Spleen (tissue), 11 donors: ENCODE data around the gene SYNGR4. TPM values are rescaled to one million over a fixed set of nuclear protein-coding genes. Genes with fewer than 3 reads are reported as not detected.

ENCODE experiments used
- DNase-seq: peaks from one replicate; pipeline ENCODE4 v3.0.0-alpha.2; 2020
- H3K27ac ChIP-seq, 8 donors: fragments of 200-600 bp; sonication (generic) in 7 of 8; 1 replicate in 4 of 8; 2 replicates in 4 of 8; pipeline versions ENCODE4 v1.5.0 to v1.8.0; 2016 to 2021; ENCODE audit warnings: inconsistent platforms in 4 of 8, mild to moderate bottlenecking in 4 of 8, moderate library complexity in 1 of 8
- H3K27me3 ChIP-seq, 7 donors: fragments of 200-600 bp; sonication (generic) in 6 of 7; replicated peaks in 1 of 7; 1 replicate in 4 of 7; 2 replicates in 3 of 7; pipeline versions ENCODE4 v1.5.0 to v1.8.0; 2016 to 2021; ENCODE audit warnings: inconsistent platforms in 3 of 7, mild to moderate bottlenecking in 1 of 7
- H3K36me3 ChIP-seq, 6 donors: fragments of 200-600 bp; sonication (generic) in 5 of 6; 1 replicate in 4 of 6; 2 replicates in 2 of 6; pipeline versions ENCODE4 v1.5.0 to v1.8.0; 2016 to 2021; ENCODE audit warnings: inconsistent platforms in 2 of 6
- H3K4me1 ChIP-seq, 6 donors: fragments of 200-600 bp; sonication (generic) in 5 of 6; 1 replicate in 3 of 6; 2 replicates in 3 of 6; pipeline versions ENCODE4 v1.5.0 to v1.8.0; 2016 to 2021; ENCODE audit warnings: inconsistent platforms in 3 of 6
- H3K4me3 ChIP-seq, 8 donors: fragments of 200-600 bp; sonication (generic) in 7 of 8; 1 replicate in 4 of 8; 2 replicates in 4 of 8; pipeline versions ENCODE4 v1.5.0 to v1.8.0; 2016 to 2021; ENCODE audit warnings: inconsistent platforms in 4 of 8, mild to moderate bottlenecking in 4 of 8, moderate library complexity in 2 of 8
- H3K9me3 ChIP-seq, 8 donors: fragments of 200-600 bp; sonication (generic) in 7 of 8; 1 replicate in 4 of 8; 2 replicates in 4 of 8; pipeline versions ENCODE4 v1.5.0 to v1.8.0; 2016 to 2021; ENCODE audit warnings: inconsistent platforms in 4 of 8
- POLR2A ChIP-seq, 3 donors: fragments of 450-650 bp; IDR thresholded peaks; one replicate each; pipeline ENCODE4 v1.5.1; 2017; ENCODE audit warnings: antibody characterized with exemption in 3 of 3, mild to moderate bottlenecking in 1 of 3
- POLR2AphosphoS5 ChIP-seq, 3 donors: sonication (generic); formaldehyde crosslinking; IDR thresholded peaks; one replicate each; pipeline ENCODE4 v1.5.1; 2017; ENCODE audit warnings: antibody characterized with exemption in 3 of 3
- WGBS, 5 donors: extraction: QIAGEN DNeasy Blood & Tissue Kit in 3 of 5; methylation state at CpG; one replicate each; pipeline versions ENCODE4 v1.1.5 to v1.1.7; 2013 to 2018; 5-methylcytosine and 5-hydroxymethylcytosine counted together
- intact Hi-C: fragments of 100-400 bp; cut with DNase I; formaldehyde crosslinking; loops from one replicate; pipeline ENCODE4 v1.15.0; 2023; ENCODE audit warnings: low total_unique reads
- polyA plus RNA-seq, 3 donors: library from polyadenylated mRNA; stranded (reverse); fragments of 200-250 nt; gene quantifications; one replicate each; pipeline ENCODE4 v1.2.1, GENCODE V29; 2013
- total RNA-seq, 7 donors: library from RNA; depleted of rRNA in 3 of 7; stranded (reverse); fragments of >200 nt in 3 of 7; fragmentation: NEBNext Ultra II Directional in 4 of 7; extraction: Animal tissue kit (Norgen Biotek cat#: 25700) in 4 of 7; gene quantifications; one replicate each; pipeline versions ENCODE4 v1.1.0 to v1.2.1, GENCODE V29; 2016 to 2021
- TF ChIP-seq, protein P1 (sequence below), 11 experiments: fragments of 200-600 bp in 7 of 11; fragments of 450-650 bp in 4 of 11; sonication (generic) in 4 of 11; IDR thresholded peaks in 8 of 11; conservative IDR thresholded peaks in 3 of 11; 1 replicate in 7 of 11; 2 replicates in 4 of 11; pipeline versions ENCODE4 v1.4.0 to v1.8.0; 2016 to 2021; ENCODE audit warnings: antibody characterized with exemption in 11 of 11, inconsistent platforms in 4 of 11, mild to moderate bottlenecking in 1 of 11
- donor health status: healthy with polysubstance abuse.
- donor health status: DM: no; HTN: no; CAD: no; lungs with moderate emphysema.
- donor health status: DM: no; HTN: no; CAD: no.
- donor health status: Bipolar disorder and iron deficiency.
- donor health status: healthy.
- donor health status: DM: no; HTN: no; CAD: no.
- donor health status: DM: yes; HTN: yes; CAD: no.

SYNGR4 gene
- total and polyA plus RNA-seq, 10 donors = 0.09 TPM; not detected in 9

DNA sequence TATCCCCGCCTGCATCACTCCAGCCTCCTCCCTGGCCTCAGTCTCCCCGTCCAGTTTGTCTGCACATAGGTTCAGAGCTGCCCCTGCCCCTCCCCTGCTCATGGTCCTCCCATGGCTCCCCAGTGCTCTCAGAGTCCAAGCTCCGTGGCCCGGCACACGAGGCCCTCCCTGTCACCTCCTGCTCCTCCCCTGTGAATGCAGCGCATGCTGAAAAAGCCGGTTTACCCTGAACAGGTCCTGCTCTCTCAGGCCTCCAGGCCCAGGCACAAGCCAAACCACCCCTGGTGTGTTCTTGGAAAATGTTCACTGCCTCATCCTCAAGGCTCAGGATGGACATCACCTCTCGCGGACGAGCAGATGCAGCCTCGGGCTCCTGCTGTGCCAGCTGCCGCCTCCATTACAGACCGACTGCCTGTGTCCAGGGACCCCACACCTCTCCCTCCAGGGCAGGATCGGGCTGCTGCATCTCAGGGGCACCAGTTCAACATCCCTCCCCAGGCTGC is 25.9 kb upstream of the SYNGR4 start:
- DNase-seq = no peak
- no peaks in the 10 kb centered on the region for H3K9me3 ChIP-seq
- H3K4me1 ChIP-seq = peaks cover 2 to 18% (median 14%) of the 10 kb centered on the region in 6 donors
- no peak overlapping the region for H3K27ac ChIP-seq
- intact Hi-C loops = no loop called here
- H3K4me3 ChIP-seq = no peak overlapping the region
- H3K36me3 ChIP-seq = peaks cover 0 to 27% (median 2%) of the 10 kb centered on the region in 6 donors
- no peaks in the 10 kb centered on the region for H3K27me3 ChIP-seq
- TF ChIP-seq, protein P1, sequence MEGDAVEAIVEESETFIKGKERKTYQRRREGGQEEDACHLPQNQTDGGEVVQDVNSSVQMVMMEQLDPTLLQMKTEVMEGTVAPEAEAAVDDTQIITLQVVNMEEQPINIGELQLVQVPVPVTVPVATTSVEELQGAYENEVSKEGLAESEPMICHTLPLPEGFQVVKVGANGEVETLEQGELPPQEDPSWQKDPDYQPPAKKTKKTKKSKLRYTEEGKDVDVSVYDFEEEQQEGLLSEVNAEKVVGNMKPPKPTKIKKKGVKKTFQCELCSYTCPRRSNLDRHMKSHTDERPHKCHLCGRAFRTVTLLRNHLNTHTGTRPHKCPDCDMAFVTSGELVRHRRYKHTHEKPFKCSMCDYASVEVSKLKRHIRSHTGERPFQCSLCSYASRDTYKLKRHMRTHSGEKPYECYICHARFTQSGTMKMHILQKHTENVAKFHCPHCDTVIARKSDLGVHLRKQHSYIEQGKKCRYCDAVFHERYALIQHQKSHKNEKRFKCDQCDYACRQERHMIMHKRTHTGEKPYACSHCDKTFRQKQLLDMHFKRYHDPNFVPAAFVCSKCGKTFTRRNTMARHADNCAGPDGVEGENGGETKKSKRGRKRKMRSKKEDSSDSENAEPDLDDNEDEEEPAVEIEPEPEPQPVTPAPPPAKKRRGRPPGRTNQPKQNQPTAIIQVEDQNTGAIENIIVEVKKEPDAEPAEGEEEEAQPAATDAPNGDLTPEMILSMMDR (IDR thresholded peaks at IDR 0.05 in 8 of 11, conservative IDR thresholded peaks at IDR 0.05 in 3 of 11) = no peak
- TF ChIP-seq POLR2AphosphoS5 (IDR thresholded peaks at IDR 0.05) = no peak
- no peak for TF ChIP-seq POLR2A (IDR thresholded peaks at IDR 0.05)
- WGBS, 5 donors = 91 to 97% (median 94%) methylated on average over 14 of the region's 14 CpGs

- no peak for DNase-seq
- no peaks in the 10 kb centered on the region for H3K27me3 ChIP-seq
- H3K9me3 ChIP-seq = no peaks in the 10 kb centered on the region
- 94 to 95% (median 94%) methylated on average over 14 of the region's 14 CpGs for WGBS, 5 donors
- peaks cover 0 to 11% (median 7%) of the 10 kb centered on the region in 6 donors for H3K4me1 ChIP-seq
- peaks cover 0 to 27% (median 2%) of the 10 kb centered on the region in 6 donors for H3K36me3 ChIP-seq
- TF ChIP-seq POLR2AphosphoS5 (IDR thresholded peaks at IDR 0.05) = no peak
- no peak for TF ChIP-seq POLR2A (IDR thresholded peaks at IDR 0.05)
- TF ChIP-seq, protein P1 (IDR thresholded peaks at IDR 0.05 in 8 of 11, conservative IDR thresholded peaks at IDR 0.05 in 3 of 11) = no peak
- no peak overlapping the region for H3K4me3 ChIP-seq
- H3K27ac ChIP-seq = no peak overlapping the region
- intact Hi-C loops = no loop called here
These were observed 25.2 kb upstream of the SYNGR4 start for GRCh38 chr19:48338802-48339503.

DNA sequence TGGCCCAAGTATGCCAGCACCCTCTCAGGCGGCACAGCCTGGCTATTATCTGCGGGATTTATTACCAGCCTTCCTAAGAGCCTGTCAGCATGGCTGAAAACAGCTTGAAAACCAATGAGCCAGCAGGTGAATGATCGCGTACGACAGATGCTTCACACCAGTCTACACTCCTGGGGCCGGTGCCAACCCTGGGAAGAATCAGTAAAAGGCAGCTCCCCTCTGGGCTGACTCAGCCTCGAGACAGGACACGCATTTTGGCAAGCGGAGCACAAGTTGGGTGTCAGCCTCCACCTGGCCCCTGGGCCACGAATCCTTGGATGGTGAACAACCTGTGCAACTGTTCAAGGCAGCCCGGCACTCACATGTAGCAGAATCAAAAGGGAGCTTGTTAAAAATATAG is 23.2 kb upstream of the SYNGR4 start:
- intact Hi-C loops = no loop called here
- Histone ChIP-seq H3K4me1 (no peaks in the 10 kb centered on the region), H3K27me3 (no peaks in the 10 kb centered on the region), H3K4me3 (no peak overlapping the region), H3K9me3 (no peaks in the 10 kb centered on the region), H3K36me3 (peaks cover 0 to 34% (median 2%) of the 10 kb centered on the region in 6 donors), H3K27ac (no peak overlapping the region)
- no peak for DNase-seq
- TF ChIP-seq, protein P1 (IDR thresholded peaks at IDR 0.05 in 8 of 11, conservative IDR thresholded peaks at IDR 0.05 in 3 of 11) = no peak
- TF ChIP-seq POLR2AphosphoS5 (IDR thresholded peaks at IDR 0.05) (no peak), POLR2A (IDR thresholded peaks at IDR 0.05) (no peak)
- 92 to 99% (median 96%) methylated on average over 10 to 11 of the region's 11 CpGs for WGBS, 5 donors
